WTC11 (cell line): ENCODE measurements around the gene LAIR2. TPM values are rescaled to one million over a fixed set of nuclear protein-coding genes. Genes with fewer than 3 reads are reported as not detected.

Source experiments
- ATAC-seq: fragments of 200-7000 bp; cut with Tn5 transposase; 2 replicates; pipeline ENCODE4 v1.10.0; 2021; ENCODE audit warnings: mild to moderate bottlenecking, moderate library complexity
- CTCF ChIA-PET: fragments of 300-600 bp; sonication (Branson Sonifier 250); formaldehyde crosslinking; loops from one replicate; lab custom pipeline; 2021; ENCODE audit warnings: antibody characterized with exemption; lab: Charles Lee
- POLR2A ChIA-PET: fragments of 350-600 bp; sonication (Branson Sonifier 250); formaldehyde crosslinking; loops from one replicate; lab custom pipeline; 2021; ENCODE audit warnings: antibody characterized with exemption; lab: Charles Lee
- DNase-seq: peaks from one replicate; pipeline ENCODE4 v3.0.0; 2021; ENCODE audit warnings: low spot score
- H3K27ac Mint-ChIP-seq: 2 replicates; pipeline ENCODE4 v1.8.0; 2021; ENCODE audit warnings: mixed read lengths
- H3K27me3 Mint-ChIP-seq: 2 replicates; pipeline ENCODE4 v1.8.0; 2021; ENCODE audit warnings: low read depth, mild to moderate bottlenecking, moderate library complexity, mixed read lengths
- H3K36me3 Mint-ChIP-seq: 2 replicates; pipeline ENCODE4 v1.8.0; 2021; ENCODE audit warnings: mixed read lengths
- H3K4me1 Mint-ChIP-seq: 2 replicates; pipeline ENCODE4 v1.8.0; 2022; ENCODE audit warnings: mixed read lengths
- H3K4me3 Mint-ChIP-seq: 2 replicates; pipeline ENCODE4 v1.8.0; 2021; ENCODE audit warnings: mild to moderate bottlenecking, moderate library complexity, mixed read lengths
- H3K9me3 Mint-ChIP-seq: 2 replicates; pipeline ENCODE4 v1.8.0; 2021; ENCODE audit warnings: mixed read lengths
- ATF1 ChIP-seq: sonication (generic); formaldehyde crosslinking; IDR thresholded peaks from 2 replicates; pipeline ENCODE4 v1.8.1; 2023; ENCODE audit warnings: mild to moderate bottlenecking, moderate library complexity, missing genetic modification reagents
- CREB1 ChIP-seq: sonication (generic); formaldehyde crosslinking; IDR thresholded peaks from 2 replicates; pipeline ENCODE4 v1.8.0; 2023; ENCODE audit warnings: mild to moderate bottlenecking, missing genetic modification reagents
- IRF2 ChIP-seq: sonication (generic); formaldehyde crosslinking; IDR thresholded peaks from 2 replicates; pipeline ENCODE4 v1.8.0; 2022; ENCODE audit warnings: low read depth, missing genetic modification reagents, borderline replicate concordance
- MYBL2 ChIP-seq: sonication (generic); formaldehyde crosslinking; IDR thresholded peaks from 2 replicates; pipeline ENCODE4 v1.8.1; 2023; ENCODE audit warnings: mild to moderate bottlenecking, moderate library complexity, missing genetic modification reagents
- NR2C2 ChIP-seq: sonication (generic); formaldehyde crosslinking; IDR thresholded peaks from 2 replicates; pipeline ENCODE4 v1.8.0; 2022; ENCODE audit warnings: mild to moderate bottlenecking, missing genetic modification reagents
- SMAD3 ChIP-seq: sonication (generic); formaldehyde crosslinking; IDR thresholded peaks from 2 replicates; pipeline ENCODE4 v1.8.0; 2022; ENCODE audit warnings: missing genetic modification reagents, mild to moderate bottlenecking, borderline replicate concordance
- TP53 ChIP-seq: sonication (generic); formaldehyde crosslinking; IDR thresholded peaks from 2 replicates; pipeline ENCODE4 v1.8.1; 2023; ENCODE audit warnings: mild to moderate bottlenecking, missing genetic modification reagents
- ZNF121 ChIP-seq: sonication (generic); formaldehyde crosslinking; IDR thresholded peaks from 2 replicates; pipeline ENCODE4 v1.8.0; 2023; ENCODE audit warnings: missing genetic modification reagents
- ZNF263 ChIP-seq: sonication (generic); formaldehyde crosslinking; IDR thresholded peaks from 2 replicates; pipeline ENCODE4 v1.8.1; 2022; ENCODE audit warnings: low read depth, mild to moderate bottlenecking, moderate library complexity, missing genetic modification reagents
- total RNA-seq: library from RNA; stranded (reverse); gene quantifications from 3 replicates; pipeline ENCODE4 v1.2.3, GENCODE V29; 2021
- TF ChIP-seq, protein P1 (sequence below): sonication (generic); formaldehyde crosslinking; IDR thresholded peaks from 2 replicates; pipeline ENCODE4 v1.8.1; 2023; ENCODE audit warnings: mild to moderate bottlenecking, missing genetic modification reagents
- TF ChIP-seq, protein P2 (sequence below): sonication (generic); formaldehyde crosslinking; IDR thresholded peaks from 2 replicates; pipeline ENCODE4 v1.8.0; 2023; ENCODE audit warnings: missing genetic modification reagents, mild to moderate bottlenecking, borderline replicate concordance
- TF ChIP-seq, protein P3 (sequence below): sonication (generic); formaldehyde crosslinking; IDR thresholded peaks from 2 replicates; pipeline ENCODE4 v1.8.1; 2023; ENCODE audit warnings: mild to moderate bottlenecking, missing genetic modification reagents, borderline replicate concordance
- TF ChIP-seq, protein P4 (sequence below): fragments of 250-450 bp; sonication (Bioruptor Pico); conservative IDR thresholded peaks from 2 replicates; pipeline ENCODE4 v1.9.0; 2021; ENCODE audit warnings: mild to moderate bottlenecking

LAIR2 gene
- total RNA-seq, 1 experiment from 2014 or later: not detected

DNA sequence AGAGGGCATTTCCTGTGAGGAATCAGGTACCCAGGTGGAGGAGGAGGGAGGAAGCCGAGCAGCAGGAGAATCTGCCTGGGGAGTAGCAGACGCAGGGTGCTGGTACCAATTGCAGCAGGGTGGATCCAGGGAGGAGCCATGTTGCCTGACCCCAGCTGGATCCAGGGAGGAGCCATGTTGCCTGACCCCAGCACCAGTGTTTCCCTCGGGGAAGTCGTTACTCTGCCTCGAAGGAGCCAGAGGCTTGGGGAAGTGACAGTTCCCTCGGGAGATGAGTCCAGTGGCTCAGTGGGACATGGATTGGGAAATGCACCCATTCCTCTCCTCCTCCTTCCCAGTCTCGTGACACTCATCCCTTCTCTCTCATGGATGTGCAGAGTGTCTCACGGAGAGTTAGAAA, 31.5 kb downstream of the LAIR2 start:
- no peak overlapping the region for H3K27ac Mint-ChIP-seq
- H3K36me3 Mint-ChIP-seq: peaks cover 55% of the 10 kb centered on the region
- no peaks in the 10 kb centered on the region for H3K4me1 Mint-ChIP-seq
- DNase-seq: no peak
- H3K4me3 Mint-ChIP-seq: no peak overlapping the region
- ChIA-PET CTCF (no interaction called here), POLR2A (no interaction called here)
- H3K9me3 Mint-ChIP-seq: peaks cover 81% of the 10 kb centered on the region
- ATAC-seq: no peak
- H3K27me3 Mint-ChIP-seq: peaks cover 24% of the 10 kb centered on the region
- TF ChIP-seq, protein P1, sequence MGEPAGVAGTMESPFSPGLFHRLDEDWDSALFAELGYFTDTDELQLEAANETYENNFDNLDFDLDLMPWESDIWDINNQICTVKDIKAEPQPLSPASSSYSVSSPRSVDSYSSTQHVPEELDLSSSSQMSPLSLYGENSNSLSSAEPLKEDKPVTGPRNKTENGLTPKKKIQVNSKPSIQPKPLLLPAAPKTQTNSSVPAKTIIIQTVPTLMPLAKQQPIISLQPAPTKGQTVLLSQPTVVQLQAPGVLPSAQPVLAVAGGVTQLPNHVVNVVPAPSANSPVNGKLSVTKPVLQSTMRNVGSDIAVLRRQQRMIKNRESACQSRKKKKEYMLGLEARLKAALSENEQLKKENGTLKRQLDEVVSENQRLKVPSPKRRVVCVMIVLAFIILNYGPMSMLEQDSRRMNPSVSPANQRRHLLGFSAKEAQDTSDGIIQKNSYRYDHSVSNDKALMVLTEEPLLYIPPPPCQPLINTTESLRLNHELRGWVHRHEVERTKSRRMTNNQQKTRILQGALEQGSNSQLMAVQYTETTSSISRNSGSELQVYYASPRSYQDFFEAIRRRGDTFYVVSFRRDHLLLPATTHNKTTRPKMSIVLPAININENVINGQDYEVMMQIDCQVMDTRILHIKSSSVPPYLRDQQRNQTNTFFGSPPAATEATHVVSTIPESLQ (CRISPR knock-in tag): no peak

DNA sequence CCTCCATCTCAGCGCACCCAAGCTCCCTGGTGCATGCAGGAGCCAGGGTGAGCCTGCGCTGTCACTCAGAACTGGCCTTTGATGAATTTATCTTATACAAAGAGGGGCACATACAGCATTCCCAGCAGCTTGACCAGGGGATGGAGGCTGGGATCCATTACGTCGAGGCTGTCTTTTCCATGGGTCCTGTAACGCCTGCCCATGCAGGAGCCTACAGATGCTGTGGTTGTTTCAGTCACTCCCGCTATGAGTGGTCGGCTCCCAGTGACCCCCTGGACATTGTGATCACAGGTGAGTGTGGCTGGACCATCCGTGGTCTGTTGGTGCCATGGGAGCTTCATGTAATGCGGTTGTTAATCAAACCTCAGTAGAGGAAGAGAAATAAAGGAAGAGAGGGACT, 33.0 kb downstream of the LAIR2 start:
- no peak for TF ChIP-seq ZNF263 (CRISPR knock-in tag)
- Mint-ChIP-seq H3K27ac (no peak overlapping the region), H3K27me3 (peaks cover 25% of the 10 kb centered on the region), H3K4me1 (no peaks in the 10 kb centered on the region), H3K4me3 (no peak overlapping the region), H3K9me3 (peaks cover 77% of the 10 kb centered on the region), H3K36me3 (peaks cover 55% of the 10 kb centered on the region)
- CTCF ChIA-PET: no interaction called here
- no peak for DNase-seq
- no peak for ATAC-seq
- POLR2A ChIA-PET: no interaction called here

DNA sequence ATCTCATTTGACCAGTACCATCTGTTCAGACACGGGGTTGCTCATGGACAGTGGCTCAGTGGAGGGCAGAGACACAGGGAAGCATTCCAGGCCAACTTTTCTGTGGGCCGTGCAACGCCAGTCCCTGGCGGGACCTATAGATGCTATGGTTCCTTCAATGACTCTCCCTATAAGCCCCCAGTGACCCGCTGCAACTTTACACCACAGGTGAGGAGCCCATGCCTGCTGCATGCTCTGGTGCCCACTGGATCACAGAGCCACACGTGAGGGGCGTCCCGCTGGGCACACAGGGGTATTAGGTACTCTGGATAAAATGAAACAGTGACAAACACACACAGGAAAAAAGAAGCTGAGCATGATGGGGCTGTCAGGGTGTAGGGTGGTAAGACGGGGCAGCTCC, 34.3 kb downstream of the LAIR2 start:
- Mint-ChIP-seq H3K27me3 (peaks cover 28% of the 10 kb centered on the region), H3K4me1 (no peaks in the 10 kb centered on the region), H3K27ac (no peak overlapping the region), H3K4me3 (no peak overlapping the region)
- CTCF ChIA-PET: no interaction called here
- TF ChIP-seq IRF2 (CRISPR knock-in tag) (no peak), TP53 (no peak), NR2C2 (CRISPR knock-in tag) (no peak), MYBL2 (no peak), SMAD3 (CRISPR knock-in tag) (no peak), ZNF121 (CRISPR knock-in tag) (no peak), CREB1 (CRISPR knock-in tag) (no peak), ATF1 (CRISPR knock-in tag) (no peak)
- TF ChIP-seq, protein P2, sequence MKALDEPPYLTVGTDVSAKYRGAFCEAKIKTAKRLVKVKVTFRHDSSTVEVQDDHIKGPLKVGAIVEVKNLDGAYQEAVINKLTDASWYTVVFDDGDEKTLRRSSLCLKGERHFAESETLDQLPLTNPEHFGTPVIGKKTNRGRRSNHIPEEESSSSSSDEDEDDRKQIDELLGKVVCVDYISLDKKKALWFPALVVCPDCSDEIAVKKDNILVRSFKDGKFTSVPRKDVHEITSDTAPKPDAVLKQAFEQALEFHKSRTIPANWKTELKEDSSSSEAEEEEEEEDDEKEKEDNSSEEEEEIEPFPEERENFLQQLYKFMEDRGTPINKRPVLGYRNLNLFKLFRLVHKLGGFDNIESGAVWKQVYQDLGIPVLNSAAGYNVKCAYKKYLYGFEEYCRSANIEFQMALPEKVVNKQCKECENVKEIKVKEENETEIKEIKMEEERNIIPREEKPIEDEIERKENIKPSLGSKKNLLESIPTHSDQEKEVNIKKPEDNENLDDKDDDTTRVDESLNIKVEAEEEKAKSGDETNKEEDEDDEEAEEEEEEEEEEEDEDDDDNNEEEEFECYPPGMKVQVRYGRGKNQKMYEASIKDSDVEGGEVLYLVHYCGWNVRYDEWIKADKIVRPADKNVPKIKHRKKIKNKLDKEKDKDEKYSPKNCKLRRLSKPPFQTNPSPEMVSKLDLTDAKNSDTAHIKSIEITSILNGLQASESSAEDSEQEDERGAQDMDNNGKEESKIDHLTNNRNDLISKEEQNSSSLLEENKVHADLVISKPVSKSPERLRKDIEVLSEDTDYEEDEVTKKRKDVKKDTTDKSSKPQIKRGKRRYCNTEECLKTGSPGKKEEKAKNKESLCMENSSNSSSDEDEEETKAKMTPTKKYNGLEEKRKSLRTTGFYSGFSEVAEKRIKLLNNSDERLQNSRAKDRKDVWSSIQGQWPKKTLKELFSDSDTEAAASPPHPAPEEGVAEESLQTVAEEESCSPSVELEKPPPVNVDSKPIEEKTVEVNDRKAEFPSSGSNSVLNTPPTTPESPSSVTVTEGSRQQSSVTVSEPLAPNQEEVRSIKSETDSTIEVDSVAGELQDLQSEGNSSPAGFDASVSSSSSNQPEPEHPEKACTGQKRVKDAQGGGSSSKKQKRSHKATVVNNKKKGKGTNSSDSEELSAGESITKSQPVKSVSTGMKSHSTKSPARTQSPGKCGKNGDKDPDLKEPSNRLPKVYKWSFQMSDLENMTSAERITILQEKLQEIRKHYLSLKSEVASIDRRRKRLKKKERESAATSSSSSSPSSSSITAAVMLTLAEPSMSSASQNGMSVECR: no peak
- TF ChIP-seq, protein P3, sequence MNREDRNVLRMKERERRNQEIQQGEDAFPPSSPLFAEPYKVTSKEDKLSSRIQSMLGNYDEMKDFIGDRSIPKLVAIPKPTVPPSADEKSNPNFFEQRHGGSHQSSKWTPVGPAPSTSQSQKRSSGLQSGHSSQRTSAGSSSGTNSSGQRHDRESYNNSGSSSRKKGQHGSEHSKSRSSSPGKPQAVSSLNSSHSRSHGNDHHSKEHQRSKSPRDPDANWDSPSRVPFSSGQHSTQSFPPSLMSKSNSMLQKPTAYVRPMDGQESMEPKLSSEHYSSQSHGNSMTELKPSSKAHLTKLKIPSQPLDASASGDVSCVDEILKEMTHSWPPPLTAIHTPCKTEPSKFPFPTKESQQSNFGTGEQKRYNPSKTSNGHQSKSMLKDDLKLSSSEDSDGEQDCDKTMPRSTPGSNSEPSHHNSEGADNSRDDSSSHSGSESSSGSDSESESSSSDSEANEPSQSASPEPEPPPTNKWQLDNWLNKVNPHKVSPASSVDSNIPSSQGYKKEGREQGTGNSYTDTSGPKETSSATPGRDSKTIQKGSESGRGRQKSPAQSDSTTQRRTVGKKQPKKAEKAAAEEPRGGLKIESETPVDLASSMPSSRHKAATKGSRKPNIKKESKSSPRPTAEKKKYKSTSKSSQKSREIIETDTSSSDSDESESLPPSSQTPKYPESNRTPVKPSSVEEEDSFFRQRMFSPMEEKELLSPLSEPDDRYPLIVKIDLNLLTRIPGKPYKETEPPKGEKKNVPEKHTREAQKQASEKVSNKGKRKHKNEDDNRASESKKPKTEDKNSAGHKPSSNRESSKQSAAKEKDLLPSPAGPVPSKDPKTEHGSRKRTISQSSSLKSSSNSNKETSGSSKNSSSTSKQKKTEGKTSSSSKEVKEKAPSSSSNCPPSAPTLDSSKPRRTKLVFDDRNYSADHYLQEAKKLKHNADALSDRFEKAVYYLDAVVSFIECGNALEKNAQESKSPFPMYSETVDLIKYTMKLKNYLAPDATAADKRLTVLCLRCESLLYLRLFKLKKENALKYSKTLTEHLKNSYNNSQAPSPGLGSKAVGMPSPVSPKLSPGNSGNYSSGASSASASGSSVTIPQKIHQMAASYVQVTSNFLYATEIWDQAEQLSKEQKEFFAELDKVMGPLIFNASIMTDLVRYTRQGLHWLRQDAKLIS (CRISPR knock-in tag): no peak
- TF ChIP-seq, protein P4, sequence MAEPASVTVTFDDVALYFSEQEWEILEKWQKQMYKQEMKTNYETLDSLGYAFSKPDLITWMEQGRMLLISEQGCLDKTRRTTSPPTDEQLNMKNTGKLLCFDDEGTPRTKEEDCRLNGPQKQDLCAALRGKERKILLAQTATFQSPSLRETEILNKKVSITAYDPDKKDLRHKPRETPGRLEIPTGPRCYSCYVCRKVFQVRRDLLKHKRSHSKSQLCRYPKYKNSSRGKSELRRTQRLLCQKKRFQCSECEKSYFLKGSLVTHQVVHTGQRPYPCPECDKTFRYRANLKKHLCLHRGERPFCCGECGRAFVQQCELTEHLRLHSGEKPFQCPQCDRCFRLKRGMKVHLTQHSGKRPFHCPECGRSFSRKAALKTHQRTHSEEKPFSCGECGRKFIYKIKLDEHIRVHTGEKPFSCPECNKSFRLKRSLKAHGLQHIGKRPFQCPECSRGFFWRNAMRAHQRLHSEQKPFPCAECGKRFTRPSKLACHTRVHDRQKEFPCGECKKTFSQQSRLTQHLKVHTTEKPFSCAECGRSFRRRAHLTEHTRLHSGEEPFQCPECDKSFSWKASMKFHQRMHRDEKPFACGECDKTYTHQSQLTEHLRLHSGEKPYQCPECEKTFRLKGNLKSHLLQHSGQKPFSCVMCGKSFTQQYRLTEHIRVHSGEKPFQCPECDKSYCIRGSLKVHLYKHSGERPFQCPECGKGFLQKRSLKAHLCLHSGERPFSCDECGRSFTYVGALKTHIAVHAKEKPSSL (CRISPR knock-in tag): no peak
- TF ChIP-seq, all 79 proteins: peak for 0
- ATAC-seq: no peak
- POLR2A ChIA-PET: no interaction called here
- H3K36me3 Mint-ChIP-seq: peaks cover 56% of the 10 kb centered on the region
- H3K9me3 Mint-ChIP-seq: peaks cover 75% of the 10 kb centered on the region
- no peak for DNase-seq
